B cell (primary cell): ENCODE data around the gene RPS3A. TPM values are rescaled to one million over a fixed set of nuclear protein-coding genes. Genes with fewer than 3 reads are reported as not detected.

ENCODE experiments used
- ATAC-seq: fragments of 200-7000 bp; cut with Tn5 transposase; one replicate; pipeline ENCODE4 v1.10.0; 2021; ENCODE audit warnings: low read depth, mild to moderate bottlenecking, moderate number of reproducible peaks, moderate library complexity
- CTCF ChIA-PET: fragments of 350-600 bp; sonication (Branson Sonifier 250); formaldehyde crosslinking; loops from one replicate; lab custom pipeline; 2021; ENCODE audit warnings: antibody characterized with exemption, inconsistent platforms; lab: Charles Lee
- POLR2A ChIA-PET: fragments of 350-600 bp; sonication (Branson Sonifier 250); formaldehyde crosslinking; loops from one replicate; lab custom pipeline; 2021; ENCODE audit warnings: antibody characterized with exemption; lab: Charles Lee
- DNase-seq: peaks from one replicate; pipeline ENCODE4 v3.0.0; 2013
- H2AFZ ChIP-seq: 2 replicates; pipeline ENCODE4 v1.6.1; 2012; ENCODE audit warnings: mild to moderate bottlenecking, low read depth, low read length; ENCODE audit not compliant: insufficient read depth, poor library complexity, severe bottlenecking
- H3K27ac ChIP-seq, 2 donors: 1 replicate in 1 of 2; 2 replicates in 1 of 2; pipeline ENCODE4 v1.5.1; 2012 to 2013; ENCODE audit warnings: low read length in 2 of 2, mild to moderate bottlenecking in 2 of 2, moderate library complexity in 1 of 2
- H3K27me3 ChIP-seq, 4 experiments: fragments of 200-600 bp in 1 of 4; sonication (generic) in 1 of 4; replicated peaks in 1 of 4; 1 replicate in 2 of 4; 2 replicates in 2 of 4; pipeline versions ENCODE4 v1.6.1 to v1.7.0; 2013 to 2016; ENCODE audit warnings: low read length in 3 of 4, mild to moderate bottlenecking in 2 of 4, mixed read lengths in 1 of 4, moderate library complexity in 1 of 4; ENCODE audit not compliant: insufficient read depth in 4 of 4, control insufficient read depth in 3 of 4; ENCODE audit errors: control extremely low read depth in 1 of 4
- H3K36me3 ChIP-seq, 2 experiments: replicated peaks in 1 of 2; 1 replicate in 1 of 2; 2 replicates in 1 of 2; pipeline versions ENCODE4 v1.6.1 to v1.7.1; 2013; ENCODE audit warnings: low read length in 1 of 2; ENCODE audit not compliant: insufficient read depth in 2 of 2, control insufficient read depth in 1 of 2; ENCODE audit errors: control extremely low read depth in 1 of 2, extremely low read depth in 1 of 2
- H3K4me1 ChIP-seq, 2 donors: fragments of 200-600 bp in 1 of 2; sonication (generic) in 1 of 2; 1 replicate in 1 of 2; 2 replicates in 1 of 2; pipeline versions ENCODE4 v1.5.1 to v1.6.1; 2013 to 2017; ENCODE audit warnings: low read length in 2 of 2; ENCODE audit not compliant: control insufficient read depth in 2 of 2, insufficient read depth in 2 of 2
- H3K4me2 ChIP-seq: replicated peaks from 2 replicates; pipeline ENCODE3; 2012; ENCODE audit warnings: mild to moderate bottlenecking, low read depth, low read length; ENCODE audit not compliant: poor library complexity, severe bottlenecking
- H3K4me3 ChIP-seq, 5 experiments: fragments of 200-600 bp in 1 of 5; sonication (generic) in 1 of 5; 1 replicate in 3 of 5; 2 replicates in 2 of 5; pipeline versions ENCODE4 v1.5.1 to v1.7.0; 2011 to 2016; ENCODE audit warnings: low read length in 4 of 5, mild to moderate bottlenecking in 4 of 5, low read depth in 2 of 5, control low read depth in 1 of 5, moderate library complexity in 1 of 5; ENCODE audit not compliant: insufficient read depth in 1 of 5; ENCODE audit errors: control extremely low read depth in 1 of 5, extremely low read depth in 1 of 5
- H3K79me2 ChIP-seq: fragments of 200-600 bp; sonication (generic); one replicate; pipeline ENCODE4 v1.6.0; 2016; ENCODE audit warnings: low read length; ENCODE audit not compliant: control insufficient read depth, insufficient read depth
- H3K9ac ChIP-seq: fragments of 200-600 bp; sonication (generic); 2 replicates; pipeline ENCODE4 v1.6.1; 2017; ENCODE audit warnings: mild to moderate bottlenecking, low read length, moderate library complexity
- H3K9me3 ChIP-seq, 3 donors: one replicate each; pipeline versions ENCODE4 v1.6.1 to v1.7.1; 2013; ENCODE audit warnings: low read length in 2 of 3; ENCODE audit not compliant: control insufficient read depth in 2 of 3, insufficient read depth in 1 of 3; ENCODE audit errors: control extremely low read depth in 1 of 3
- H4K20me1 ChIP-seq: 2 replicates; pipeline ENCODE4 v1.6.0; 2012; ENCODE audit warnings: mild to moderate bottlenecking, low read length; ENCODE audit not compliant: insufficient read depth, control insufficient read depth, poor library complexity, severe bottlenecking
- H3K27ac Mint-ChIP-seq: one replicate; pipeline ENCODE4 v1.8.0; 2021; ENCODE audit warnings: mixed read lengths
- H3K27me3 Mint-ChIP-seq: one replicate; pipeline ENCODE4 v1.8.0; 2021; ENCODE audit warnings: mixed read lengths
- H3K4me1 Mint-ChIP-seq: one replicate; pipeline ENCODE4 v1.8.0; 2021; ENCODE audit warnings: mixed read lengths
- H3K4me3 Mint-ChIP-seq: one replicate; pipeline ENCODE4 v1.8.0; 2021; ENCODE audit warnings: mixed read lengths
- H3K9me3 Mint-ChIP-seq: one replicate; pipeline ENCODE4 v1.8.0; 2022; ENCODE audit warnings: mixed read lengths; ENCODE audit not compliant: insufficient read depth
- CTCF ChIP-seq: fragments of 200-600 bp; IDR thresholded peaks from one replicate; pipeline ENCODE4 v1.8.0; 2022; ENCODE audit warnings: antibody characterized with exemption, mild to moderate bottlenecking
- EZH2 ChIP-seq: IDR thresholded peaks from 2 replicates; pipeline ENCODE4 v1.6.1; 2012; ENCODE audit warnings: borderline replicate concordance, low read depth, mild to moderate bottlenecking, moderate library complexity, low read length; ENCODE audit not compliant: insufficient read depth, poor library complexity, severe bottlenecking
- WGBS: methylation state at CpG from one replicate; pipeline ENCODE4 v1.1.5; 2013; ENCODE audit warnings: missing lambda C conversion rate; ENCODE audit not compliant: insufficient coverage; 5-methylcytosine and 5-hydroxymethylcytosine counted together
- intact Hi-C: fragments of 100-400 bp; cut with micrococcal nuclease; formaldehyde crosslinking; loops from one replicate; pipeline ENCODE4 v1.10.0; 2022
- polyA plus RNA-seq: library from polyadenylated mRNA; depleted of rRNA; stranded (reverse); fragments of >200 nt; gene quantifications from 2 replicates; pipeline ENCODE4 v1.2.3, GENCODE V29; 2012
- small RNA-seq: library from RNA; depleted of rRNA; stranded (forward); fragments of <200 nt; gene quantifications from one replicate; pipeline ENCODE3, GENCODE V24; 2012; ENCODE audit warnings: low replicate concordance, low read depth; ENCODE audit not compliant: insufficient read length
- total RNA-seq, 2 donors: library from RNA; stranded (reverse); fragments of 120-200 nt in 1 of 2; gene quantifications; 1 replicate in 1 of 2; 2 replicates in 1 of 2; pipeline versions ENCODE4 v1.2.3 to v1.2.4, GENCODE V29; 2013 to 2022

The RPS3A gene
- total and polyA plus RNA-seq, 2 donors (not counting 1 experiment from before 2014, with no cell fraction given), result 2,463 to 2,897 TPM

GRCh38 chr4:151152028-151152427 is 52.6 kb downstream of the RPS3A start:
- TF ChIP-seq CTCF, result no peak
- no peak for TF ChIP-seq EZH2
- Histone ChIP-seq H3K27ac (no peak overlapping the region), H3K79me2 (no peaks in the 10 kb centered on the region), H3K36me3 (no peaks in the 10 kb centered on the region), H4K20me1 (no peaks in the 10 kb centered on the region), H3K27me3 (no peaks in the 10 kb centered on the region), H2AFZ (no peak overlapping the region), H3K9ac (no peak overlapping the region), H3K4me1 (no peaks in the 10 kb centered on the region), H3K4me3 (no peak overlapping the region), H3K9me3 (peaks cover 0 to 1% (median 0%) of the 10 kb centered on the region in 3 donors), H3K4me2 (no peak overlapping the region)
- intact Hi-C loops, result no loop called here
- DNase-seq (no peak), ATAC-seq (no peak)
- Mint-ChIP-seq H3K4me3 (no peak overlapping the region), H3K27me3 (peaks cover 11% of the 10 kb centered on the region), H3K4me1 (no peaks in the 10 kb centered on the region), H3K27ac (no peak overlapping the region), H3K9me3 (no peaks in the 10 kb centered on the region)
- ChIA-PET POLR2A (no interaction called here), CTCF (no interaction called here)
- no CpG with 5 or more reads among the region's 1 CpG for WGBS

- H3K27me3 Mint-ChIP-seq, result peaks cover 18% of the 10 kb centered on the region
- H3K4me3 Mint-ChIP-seq, result no peak overlapping the region
- no peak for DNase-seq
- H3K4me3 ChIP-seq, result no peak overlapping the region
- H4K20me1 ChIP-seq, result no peaks in the 10 kb centered on the region
- H3K79me2 ChIP-seq, result no peaks in the 10 kb centered on the region
- H3K4me2 ChIP-seq, result no peak overlapping the region
- H3K27ac Mint-ChIP-seq, result no peak overlapping the region
- WGBS, result no CpG with 5 or more reads among the region's 2 CpGs
- no peaks in the 10 kb centered on the region for H3K4me1 ChIP-seq
- no peak overlapping the region for H3K9ac ChIP-seq
- H3K4me1 Mint-ChIP-seq, result no peaks in the 10 kb centered on the region
- no peak for TF ChIP-seq EZH2
- no peak for TF ChIP-seq CTCF
- ChIA-PET POLR2A (no interaction called here), CTCF (no interaction called here)
- intact Hi-C loops, result no loop called here
- no peak overlapping the region for H3K27ac ChIP-seq
- H3K9me3 ChIP-seq, result peaks cover 0 to 1% (median 0%) of the 10 kb centered on the region in 3 donors
- no peak overlapping the region for H2AFZ ChIP-seq
- H3K9me3 Mint-ChIP-seq, result no peaks in the 10 kb centered on the region
- H3K27me3 ChIP-seq, result no peaks in the 10 kb centered on the region
- no peak for ATAC-seq
- H3K36me3 ChIP-seq, result no peaks in the 10 kb centered on the region
These were observed 54.2 kb downstream of the RPS3A start for GRCh38 chr4:151153585-151153984.

Small RNA genes within 50 kb of the gene (small RNA-seq; reads per million reads assigned to genes)
- gene SNORD73A (not detected), gene SNORD73B (8.2 reads per million, percentile 80 among the genes with 10 or more reads in this experiment)

Other genes starting within 250 kb of the RPS3A start
- 86.7 and 93.4 TPM in 2 replicates for gene LRBA, start 84.3 kb upstream of the RPS3A start, total RNA-seq
- gene LRBA, start 84.3 kb upstream of the RPS3A start, polyA plus RNA-seq, result 17.5 and 22.6 TPM in 2 replicates
- gene PRSS48, start 177.5 kb downstream of the RPS3A start, total RNA-seq, result not detected in 2 replicates
- gene PRSS48, start 177.5 kb downstream of the RPS3A start, polyA plus RNA-seq, result not detected in 2 replicates
- gene SH3D19, start 226.0 kb downstream of the RPS3A start, total RNA-seq, result not detected in 2 replicates
- gene SH3D19, start 226.0 kb downstream of the RPS3A start, polyA plus RNA-seq, result 0.01 TPM in 1 of 2 replicates, not detected in the other